ENCODE measurements around the gene MARCHF10. TPM values are rescaled to one million over a fixed set of nuclear protein-coding genes. Genes with fewer than 3 reads are reported as not detected.
"Not testable (repeated sequence)": the region's sequence is repeated elsewhere in the genome, so short reads cannot be mapped to it uniquely, and the experiment has no call there.

The MARCHF10 gene
- total RNA-seq, 4 donors from 2014 or later: 0.19 TPM; not detected in 3

- Histone ChIP-seq H3K27ac (no peak overlapping the region), H3K36me3 (no peaks in the 10 kb centered on the region), H3K9me3 (no peaks in the 10 kb centered on the region), H3K4me3 (no peak overlapping the region), H3K4me1 (no peaks in the 10 kb centered on the region), H3K27me3 (no peaks in the 10 kb centered on the region)
- TF ChIP-seq EP300 (IDR thresholded peaks at IDR 0.05) (no peak), POLR2AphosphoS5 (IDR thresholded peaks at IDR 0.05) (no peak), POLR2A (IDR thresholded peaks at IDR 0.05) (no peak), CTCF (IDR thresholded peaks at IDR 0.05) (no peak)
- WGBS, 2 donors (ENCODE audit: low coverage in 1 of 2): 87 to 97% methylated on average over 5 of the region's 5 CpGs
- no peak for ATAC-seq
Observed at GRCh38 chr17:62848334-62848733, 40.2 kb upstream of the MARCHF10 start.

DNA sequence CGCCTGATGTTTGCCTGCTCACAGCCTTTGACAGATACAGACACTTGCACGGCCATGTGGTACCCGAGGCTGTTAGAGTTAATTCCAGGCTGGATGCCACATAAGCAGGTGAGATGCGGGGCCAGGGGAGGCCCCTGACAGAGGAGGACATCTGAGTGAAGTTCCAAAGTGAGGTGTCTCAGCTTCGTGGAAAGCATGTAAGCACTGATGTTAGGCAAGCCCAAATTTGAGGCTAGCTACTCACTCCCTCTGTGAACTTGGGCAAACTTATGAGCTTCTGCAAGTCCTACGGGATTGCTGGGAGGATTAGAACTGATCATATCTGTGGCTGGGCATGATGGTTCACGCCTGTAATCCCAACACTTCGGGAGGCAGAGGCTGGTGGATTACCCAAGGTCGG, 39.3 kb upstream of the MARCHF10 start:
- H3K4me3 ChIP-seq: no peak overlapping the region
- no peak for ATAC-seq
- TF ChIP-seq CTCF (IDR thresholded peaks at IDR 0.05): no peak
- no peak for TF ChIP-seq POLR2AphosphoS5 (IDR thresholded peaks at IDR 0.05)
- TF ChIP-seq EP300 (IDR thresholded peaks at IDR 0.05): no peak
- TF ChIP-seq POLR2A (IDR thresholded peaks at IDR 0.05): no peak
- WGBS, 2 donors (ENCODE audit: low coverage in 1 of 2): 73 to 88% methylated on average over 2 to 5 of the region's 9 CpGs
- no peaks in the 10 kb centered on the region for H3K36me3 ChIP-seq
- no peak overlapping the region for H3K27ac ChIP-seq
- no peaks in the 10 kb centered on the region for H3K27me3 ChIP-seq
- no peaks in the 10 kb centered on the region for H3K9me3 ChIP-seq
- H3K4me1 ChIP-seq: no peaks in the 10 kb centered on the region

GRCh38 chr17:62840871-62841270, 32.8 kb upstream of the MARCHF10 start:
- Histone ChIP-seq H3K27ac (no peak overlapping the region), H3K36me3 (no peaks in the 10 kb centered on the region), H3K4me3 (no peak overlapping the region), H3K27me3 (peaks cover under 1% of the 10 kb centered on the region), H3K9me3 (peaks cover 0 to 15% (median 0%) of the 10 kb centered on the region in 3 donors), H3K4me1 (no peaks in the 10 kb centered on the region)
- no peak for ATAC-seq
- TF ChIP-seq CTCF (IDR thresholded peaks at IDR 0.05) (no peak), POLR2A (IDR thresholded peaks at IDR 0.05) (no peak), POLR2AphosphoS5 (IDR thresholded peaks at IDR 0.05) (no peak), EP300 (IDR thresholded peaks at IDR 0.05) (no peak)
- WGBS, 2 donors (ENCODE audit: low coverage in 1 of 2): 85 to 90% methylated on average over 3 of the region's 4 CpGs

GRCh38 chr17:62833816-62834215, 25.7 kb upstream of the MARCHF10 start:
- H3K4me3 ChIP-seq, H3K36me3 ChIP-seq, H3K27me3 ChIP-seq, H3K4me1 ChIP-seq, ATAC-seq, H3K9me3 ChIP-seq, H3K27ac ChIP-seq: not testable (repeated sequence)
- 97 to 100% methylated on average over 4 of the region's 4 CpGs for WGBS, 2 donors (ENCODE audit: low coverage in 1 of 2)

DNA sequence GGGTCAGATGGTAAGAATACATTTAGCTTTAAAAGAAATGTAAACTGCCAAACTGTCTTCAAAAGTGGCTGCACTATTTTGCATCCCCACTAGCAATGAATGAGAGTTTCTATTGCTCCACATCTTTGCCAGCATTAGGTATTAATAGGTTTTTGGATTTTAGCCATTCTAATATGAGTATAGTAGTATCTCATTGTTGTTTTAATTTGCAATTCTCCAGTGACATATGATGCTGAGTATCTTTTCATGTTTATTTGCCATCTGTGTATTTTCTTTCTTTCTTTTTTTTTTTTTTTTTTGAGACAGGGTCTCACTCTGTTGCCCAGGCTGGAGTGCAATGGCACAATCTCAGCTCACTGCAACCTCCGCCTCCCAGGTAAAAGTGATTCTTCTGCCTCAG, 24.3 kb upstream of the MARCHF10 start:
- Histone ChIP-seq H3K4me3 (no peak overlapping the region), H3K27ac (no peak overlapping the region), H3K27me3 (peaks cover 7% of the 10 kb centered on the region), H3K4me1 (peaks cover 0 to 6% (median 0%) of the 10 kb centered on the region in 3 donors), H3K9me3 (no peaks in the 10 kb centered on the region), H3K36me3 (no peaks in the 10 kb centered on the region)
- no peak for TF ChIP-seq POLR2A (IDR thresholded peaks at IDR 0.05)
- no peak for TF ChIP-seq EP300 (IDR thresholded peaks at IDR 0.05)
- no peak for TF ChIP-seq CTCF (IDR thresholded peaks at IDR 0.05)
- TF ChIP-seq POLR2AphosphoS5 (IDR thresholded peaks at IDR 0.05): no peak
- no CpG with 5 or more reads among the region's 1 CpG for WGBS, 2 donors (ENCODE audit: low coverage in 1 of 2)
- ATAC-seq: no peak

GRCh38 chr17:62831066-62831465, 23.0 kb upstream of the MARCHF10 start:
- not testable (repeated sequence) for H3K9me3 ChIP-seq, H3K4me1 ChIP-seq, H3K4me3 ChIP-seq, H3K27me3 ChIP-seq, H3K36me3 ChIP-seq, H3K27ac ChIP-seq, ATAC-seq
- WGBS, 2 donors (ENCODE audit: low coverage in 1 of 2): 87 to 88% methylated on average over 3 to 5 of the region's 6 CpGs
